Subcutaneous adipose tissue (tissue), 4 donors: ENCODE data around the gene ADPRHL1. TPM values are rescaled to one million over a fixed set of nuclear protein-coding genes. Genes with fewer than 3 reads are reported as not detected.

Source experiments
- total RNA-seq, 4 donors: library from RNA; depleted of rRNA; stranded (reverse); fragments of >200 nt; gene quantifications; one replicate each; pipeline ENCODE4 v1.1.0, GENCODE V29; 2016
- TF ChIP-seq, protein P1 (sequence below): fragments of 450-650 bp; IDR thresholded peaks from one replicate; pipeline ENCODE4 v1.5.1; 2016; ENCODE audit warnings: low read depth, mild to moderate bottlenecking, control low read depth, antibody characterized with exemption, moderate library complexity

The ADPRHL1 gene
- total RNA-seq, 4 donors from 2014 or later = 2.2 to 5.3 (median 2.9) TPM

- TF ChIP-seq, protein P1, sequence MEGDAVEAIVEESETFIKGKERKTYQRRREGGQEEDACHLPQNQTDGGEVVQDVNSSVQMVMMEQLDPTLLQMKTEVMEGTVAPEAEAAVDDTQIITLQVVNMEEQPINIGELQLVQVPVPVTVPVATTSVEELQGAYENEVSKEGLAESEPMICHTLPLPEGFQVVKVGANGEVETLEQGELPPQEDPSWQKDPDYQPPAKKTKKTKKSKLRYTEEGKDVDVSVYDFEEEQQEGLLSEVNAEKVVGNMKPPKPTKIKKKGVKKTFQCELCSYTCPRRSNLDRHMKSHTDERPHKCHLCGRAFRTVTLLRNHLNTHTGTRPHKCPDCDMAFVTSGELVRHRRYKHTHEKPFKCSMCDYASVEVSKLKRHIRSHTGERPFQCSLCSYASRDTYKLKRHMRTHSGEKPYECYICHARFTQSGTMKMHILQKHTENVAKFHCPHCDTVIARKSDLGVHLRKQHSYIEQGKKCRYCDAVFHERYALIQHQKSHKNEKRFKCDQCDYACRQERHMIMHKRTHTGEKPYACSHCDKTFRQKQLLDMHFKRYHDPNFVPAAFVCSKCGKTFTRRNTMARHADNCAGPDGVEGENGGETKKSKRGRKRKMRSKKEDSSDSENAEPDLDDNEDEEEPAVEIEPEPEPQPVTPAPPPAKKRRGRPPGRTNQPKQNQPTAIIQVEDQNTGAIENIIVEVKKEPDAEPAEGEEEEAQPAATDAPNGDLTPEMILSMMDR = no peak
Measured at GRCh38 chr13:113432506-113433270, 20.6 kb downstream of the ADPRHL1 start.

DNA sequence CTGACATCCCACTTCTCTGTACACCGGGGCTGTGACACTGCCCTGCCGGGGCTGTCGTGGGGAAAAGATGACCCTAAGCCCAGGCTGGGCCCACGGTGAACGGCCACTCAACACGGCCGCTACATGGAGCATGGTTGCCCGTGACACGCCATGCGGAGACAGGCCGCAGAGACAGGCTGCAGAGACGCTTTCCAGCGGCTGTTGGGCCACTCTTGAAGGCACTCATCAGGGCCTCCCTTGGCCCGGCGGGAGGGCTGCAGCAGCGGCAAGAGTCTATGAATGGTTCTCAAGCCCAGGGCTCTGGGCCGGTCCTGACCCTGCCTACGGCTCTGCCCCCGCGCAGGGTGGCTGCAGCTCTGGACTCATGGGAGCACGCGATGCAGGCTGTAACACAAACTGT is 22.1 kb downstream of the ADPRHL1 start:
- TF ChIP-seq, protein P1 = no peak

DNA sequence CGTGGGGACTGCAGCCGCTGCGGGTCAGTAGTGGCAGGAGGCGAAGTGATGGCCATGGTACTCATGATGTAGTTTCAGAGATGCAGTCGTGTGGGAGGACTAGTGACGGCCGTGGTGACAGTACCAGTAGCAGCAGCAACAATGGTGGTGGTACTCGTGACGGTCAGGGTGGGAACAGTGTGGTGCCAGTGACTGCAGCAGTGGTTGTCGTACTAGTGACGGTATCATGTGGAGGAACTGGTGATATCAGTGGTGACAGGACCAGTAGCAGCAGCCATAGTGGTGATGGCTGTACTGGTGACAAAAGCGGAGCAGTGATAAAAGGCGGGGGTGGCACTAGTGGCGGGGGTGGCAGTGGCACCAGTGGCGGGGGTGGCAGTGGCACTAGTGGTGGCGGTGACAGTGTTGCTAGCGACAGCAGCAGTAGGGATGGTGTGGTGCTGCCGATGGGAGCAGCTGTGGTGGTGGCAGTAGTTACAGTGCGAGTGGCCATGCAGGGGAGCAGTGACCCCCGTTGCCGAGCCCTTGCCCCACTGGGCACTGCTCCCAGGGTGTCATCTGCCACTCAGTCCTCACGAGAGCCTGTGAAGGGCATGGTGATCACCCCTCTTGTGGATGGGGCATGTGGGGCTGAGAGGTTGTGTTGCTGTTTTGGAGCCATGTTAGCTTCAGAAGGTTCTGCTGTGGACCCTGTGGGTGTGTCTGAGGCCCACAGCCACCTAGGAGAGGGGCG is 22.7 kb downstream of the ADPRHL1 start:
- TF ChIP-seq, protein P1 = no peak

- TF ChIP-seq, protein P1 = no peak
Measured at GRCh38 chr13:113429608-113429985, 23.7 kb downstream of the ADPRHL1 start.

GRCh38 chr13:113428871-113429607 is 24.2 kb downstream of the ADPRHL1 start:
- TF ChIP-seq, protein P1 = no peak

DNA sequence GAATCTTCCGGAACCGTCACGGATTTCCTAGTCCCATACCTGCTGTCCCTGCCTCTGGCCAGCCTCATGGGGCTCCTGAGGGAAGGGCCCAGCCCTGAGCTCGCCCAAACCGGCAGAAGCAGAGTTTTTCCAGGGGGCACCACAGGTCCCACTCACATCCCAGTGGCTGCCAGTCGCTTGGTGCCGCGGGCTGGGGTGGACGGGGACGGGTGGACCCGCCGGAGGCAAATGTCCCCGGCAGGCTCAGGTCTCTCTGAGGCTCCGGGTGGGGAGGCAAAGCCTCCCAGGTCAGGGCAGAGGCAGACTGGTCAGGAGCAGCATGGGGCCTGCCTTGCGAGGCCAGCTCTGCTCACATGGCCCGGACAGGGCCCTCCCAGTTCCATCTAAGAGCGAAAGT is 24.8 kb downstream of the ADPRHL1 start:
- TF ChIP-seq, protein P1 = no peak
